GM20431 (cell line): ENCODE results near the gene FAM185A.
"Not testable (repeated sequence)": the region's sequence is repeated elsewhere in the genome, so short reads cannot be mapped to it uniquely, and the experiment has no call there.

Experiments used
- in situ Hi-C: fragments of 300-500 bp; cut with MseI, MboI; formaldehyde crosslinking; loops from one replicate; pipeline ENCODE4 v1.15.0; 2020; ENCODE audit warnings: low sequenced_read_pairs; ENCODE audit not compliant: unreplicated experiment

FAM185A gene

GRCh38 chr7:102828286-102828685, 79.5 kb downstream of the FAM185A start:
- in situ Hi-C loops, result no loop called here

DNA sequence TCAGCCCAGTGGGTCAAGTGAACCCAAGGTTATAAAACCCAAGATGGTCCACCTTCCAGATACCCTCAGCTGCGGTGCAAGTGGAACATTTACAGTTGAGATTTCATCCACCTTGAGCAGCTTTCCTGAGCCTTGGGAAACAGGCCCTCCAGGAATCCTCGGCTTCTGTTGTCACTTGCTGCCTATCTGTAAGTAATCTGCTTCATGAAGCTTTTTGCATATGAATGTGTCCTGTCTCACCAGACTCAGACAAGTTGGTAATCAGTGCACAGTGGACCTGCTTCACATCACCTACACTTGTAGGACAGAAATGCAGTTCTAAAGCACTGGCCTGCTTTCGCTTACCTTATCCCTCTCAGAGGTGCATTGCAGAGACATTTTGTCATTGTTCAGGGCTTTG, 80.3 kb downstream of the FAM185A start:
- in situ Hi-C loops, result no loop called here

DNA sequence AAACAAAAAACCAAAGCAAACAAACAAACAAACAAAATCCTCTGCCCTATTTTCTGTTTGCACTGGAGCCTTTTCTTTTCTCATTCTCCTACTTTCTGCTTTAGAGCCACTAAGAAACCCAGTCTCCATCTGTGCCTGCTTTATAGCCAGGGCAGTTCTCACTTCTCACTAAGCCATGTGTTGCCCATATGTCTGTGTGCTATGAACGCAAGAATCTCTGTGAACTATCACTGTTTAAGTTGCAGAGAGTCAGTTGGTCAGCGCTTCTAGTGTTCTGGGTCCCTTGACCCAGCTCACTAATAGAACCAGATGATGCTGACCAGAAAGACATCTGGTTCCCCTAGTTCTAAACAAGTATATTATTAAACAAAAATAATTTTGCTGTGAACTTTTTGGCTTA, 81.4 kb downstream of the FAM185A start:
- in situ Hi-C loops, result no loop called here

- in situ Hi-C loops, result no loop called here
Measured at GRCh38 chr7:102832674-102833073, 83.9 kb downstream of the FAM185A start.

GRCh38 chr7:102833343-102833742, 84.5 kb downstream of the FAM185A start:
- in situ Hi-C loops, result no loop called here

DNA sequence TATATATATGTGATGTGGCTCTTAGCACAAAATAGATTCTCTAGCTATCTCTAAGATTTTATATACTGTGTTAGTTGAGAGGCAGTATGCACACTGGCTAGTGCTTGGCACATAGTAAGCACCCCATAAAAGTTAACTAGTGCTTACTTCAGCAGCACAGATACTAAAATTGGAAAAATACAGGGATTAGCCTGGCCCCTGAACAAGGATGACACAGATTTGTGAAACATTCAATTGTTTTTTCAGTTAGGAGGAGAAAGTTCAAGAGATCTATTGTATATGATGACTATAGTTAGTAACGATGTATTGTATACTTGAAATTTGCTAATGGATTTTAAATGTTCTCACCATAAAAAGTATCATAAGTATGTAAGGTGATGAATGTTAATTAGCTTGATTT, 85.7 kb downstream of the FAM185A start:
- in situ Hi-C loops, result no loop called here

DNA sequence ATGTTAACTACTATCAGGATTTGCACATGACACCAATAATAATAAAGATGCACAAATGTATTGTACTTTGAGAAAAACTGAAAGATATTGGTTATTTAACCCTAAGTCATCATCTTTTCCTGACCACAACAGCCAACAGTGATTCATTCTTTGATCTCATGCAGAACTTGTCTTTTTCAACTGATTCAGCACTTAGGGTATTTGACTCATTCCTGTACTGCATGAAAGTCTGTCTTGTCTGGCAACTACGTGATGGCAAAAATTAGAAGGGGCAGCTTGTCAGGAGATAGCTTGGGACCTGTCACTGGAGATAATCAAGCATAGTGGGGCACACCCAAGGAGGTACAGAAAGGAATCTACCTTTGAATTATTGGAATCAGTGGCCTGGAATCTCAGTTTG, 86.2 kb downstream of the FAM185A start:
- in situ Hi-C loops, result no loop called here

DNA sequence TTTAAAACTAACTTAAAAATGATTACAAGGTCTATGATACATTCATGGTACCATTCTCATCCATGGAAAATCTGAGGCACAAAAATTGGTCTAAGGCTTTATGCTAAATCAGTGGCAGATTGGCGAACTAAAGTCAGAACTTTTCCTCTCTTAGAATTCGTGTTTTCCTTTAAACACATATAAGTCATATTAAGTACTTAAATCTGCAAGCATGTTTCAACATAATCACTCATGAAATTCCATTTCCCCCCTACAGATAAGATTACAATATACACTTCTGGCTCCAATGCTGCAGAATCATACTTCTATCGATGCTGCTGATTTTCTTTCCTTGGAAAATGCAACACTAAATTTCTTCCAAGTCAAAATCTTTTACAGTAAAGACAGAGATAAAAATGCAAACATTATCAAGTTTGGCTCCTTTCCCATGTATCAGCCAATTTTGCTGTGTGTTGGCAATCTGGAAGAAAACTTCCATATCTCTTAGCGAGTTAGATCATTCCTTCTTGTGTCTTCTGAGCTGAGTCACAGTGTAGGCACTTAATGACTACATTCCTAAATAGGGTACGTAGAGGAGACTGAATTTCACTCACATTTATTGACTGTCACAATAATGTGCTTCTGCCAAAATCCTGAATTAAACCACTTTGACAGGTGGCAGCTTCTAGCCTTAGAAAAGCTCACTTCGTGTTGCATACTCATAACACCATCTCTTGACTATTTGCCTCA, 87.6 kb downstream of the FAM185A start:
- in situ Hi-C loops, result no loop called here

GRCh38 chr7:102836977-102837376, 88.2 kb downstream of the FAM185A start:
- in situ Hi-C loops, result no loop called here

GRCh38 chr7:102837802-102838201, 89.0 kb downstream of the FAM185A start:
- in situ Hi-C loops, result no loop called here

DNA sequence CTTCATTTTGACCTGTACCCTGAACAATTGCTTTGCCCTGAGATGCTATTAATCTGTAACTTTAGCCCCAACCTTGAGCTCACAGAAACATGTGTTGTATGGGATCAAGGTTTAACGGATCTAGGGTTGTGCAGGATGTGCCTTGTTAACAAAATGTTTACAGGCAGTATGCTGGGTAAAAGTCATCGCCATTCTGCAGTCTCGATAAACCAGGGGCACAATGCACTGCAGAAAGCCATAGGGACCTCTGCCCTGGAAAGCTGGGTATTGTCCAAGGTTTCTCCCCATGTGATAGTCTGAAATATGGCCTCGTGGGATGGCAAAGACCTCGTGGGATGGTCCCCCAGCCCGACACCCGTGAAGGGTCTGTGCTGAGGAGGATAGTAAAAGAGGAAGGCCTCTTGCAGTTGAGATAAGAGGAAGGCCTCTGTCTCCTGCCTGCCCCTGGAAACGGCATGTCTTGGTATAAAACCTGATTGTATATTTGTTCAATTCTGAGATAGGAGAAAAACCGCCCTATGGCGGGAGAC, 89.8 kb downstream of the FAM185A start:
- in situ Hi-C loops, result not testable (repeated sequence)

DNA sequence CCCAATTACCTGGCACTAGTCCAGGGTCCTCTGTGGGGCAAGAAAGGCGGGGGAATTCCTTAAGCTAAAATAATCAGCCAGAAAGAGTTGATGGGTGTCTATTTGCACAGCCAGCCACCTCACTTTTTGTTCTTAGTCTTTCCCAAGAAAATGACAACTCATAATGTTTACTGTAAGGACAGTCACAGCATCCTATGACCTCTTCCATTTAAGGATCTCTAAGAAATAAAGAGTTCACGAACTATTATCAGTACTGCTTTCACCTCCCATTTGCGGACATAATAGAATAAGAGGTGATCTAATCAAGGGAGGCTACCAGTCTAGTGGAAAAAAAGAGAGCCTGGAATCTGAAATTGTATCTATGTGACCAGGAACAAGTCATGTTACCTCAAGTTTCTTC, 91.6 kb downstream of the FAM185A start:
- in situ Hi-C loops, result no loop called here

- in situ Hi-C loops, result no loop called here
Measured at GRCh38 chr7:102841290-102841689, 92.5 kb downstream of the FAM185A start.

GRCh38 chr7:102842284-102842683, 93.5 kb downstream of the FAM185A start:
- in situ Hi-C loops, result no loop called here

GRCh38 chr7:102843850-102844249, 95.1 kb downstream of the FAM185A start:
- in situ Hi-C loops, result no loop called here

GRCh38 chr7:102845346-102845745, 96.5 kb downstream of the FAM185A start:
- in situ Hi-C loops, result no loop called here

DNA sequence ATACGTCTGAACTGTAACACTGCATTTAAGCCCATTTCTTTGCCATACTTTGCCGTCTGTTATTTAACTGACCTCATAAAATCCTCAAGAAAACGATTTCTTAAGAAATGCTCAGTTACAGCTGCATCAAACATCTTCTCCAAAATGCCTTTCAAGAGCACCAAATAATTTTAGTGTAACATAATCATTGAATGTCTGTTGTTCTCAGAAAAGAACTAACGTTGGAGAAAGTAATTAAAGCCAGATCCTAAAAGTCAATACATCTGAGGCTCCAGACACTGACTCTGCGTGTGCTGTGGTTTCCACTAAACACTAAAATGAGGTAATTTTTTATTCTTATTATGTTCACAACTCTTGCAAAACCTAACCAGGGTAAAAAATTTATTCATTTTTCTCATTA, 100.3 kb downstream of the FAM185A start:
- in situ Hi-C loops, result no loop called here

DNA sequence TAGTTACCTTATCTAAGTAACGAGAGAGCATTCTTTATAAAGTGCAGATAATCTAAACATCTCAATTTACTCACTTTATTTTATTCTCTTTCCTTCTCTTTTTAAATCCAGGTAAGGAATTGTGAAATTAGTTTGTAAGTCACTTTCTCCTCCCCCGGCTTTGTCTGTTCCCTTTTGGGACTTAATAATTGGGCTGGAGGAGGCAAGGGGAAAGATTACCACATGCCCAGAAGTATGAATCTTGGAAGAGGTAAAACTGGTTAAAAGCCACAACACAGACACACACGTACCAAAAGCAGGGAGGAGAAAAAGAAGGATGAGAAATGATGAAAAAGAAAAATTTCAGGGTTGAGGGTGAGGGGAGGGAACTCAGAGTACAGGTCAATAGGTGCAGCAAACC, 100.7 kb downstream of the FAM185A start:
- in situ Hi-C loops, result no loop called here

DNA sequence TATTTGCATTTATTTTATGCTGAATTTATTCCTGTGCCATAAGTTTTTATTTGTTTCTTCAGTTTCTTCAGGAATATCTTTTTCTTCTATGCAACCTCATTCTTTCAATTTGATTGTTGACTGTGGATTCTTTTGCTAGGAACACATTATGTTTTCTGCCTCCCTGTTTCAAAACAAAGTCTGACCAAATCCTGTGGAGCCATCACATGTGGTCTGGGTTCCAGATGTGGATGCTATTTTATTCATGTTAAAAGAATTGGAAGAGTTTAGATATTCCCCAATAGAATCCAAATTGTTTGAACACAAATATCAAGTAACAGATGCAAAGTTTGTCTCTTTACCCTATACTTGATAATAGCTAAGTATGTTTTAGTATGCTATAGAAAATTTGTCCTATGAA, 107.2 kb downstream of the FAM185A start:
- in situ Hi-C loops, result no loop called here
